ENCODE results near the gene AICDA. TPM values are rescaled to one million over a fixed set of nuclear protein-coding genes. Genes with fewer than 3 reads are reported as not detected.

The AICDA gene
- total RNA-seq, 2 experiments from 2014 or later: not detected

GRCh38 chr12:8554451-8555195 is 58.0 kb downstream of the AICDA start:
- POLR2A ChIA-PET: no interaction called here
- no peaks in the 10 kb centered on the region for H3K36me3 Mint-ChIP-seq (ENCODE audit: low read depth)
- DNase-seq (no peak), ATAC-seq (no peak)
- H3K4me3 Mint-ChIP-seq: no peak overlapping the region
- CTCF ChIA-PET: interaction anchor here (0.7 to 4.0 kb wide), 2 partner anchors 10 to 25 kb away, joined by 3 to 24 read pairs; no protein-coding TSS in a partner anchor
- peaks cover 3% of the 10 kb centered on the region for H3K27me3 Mint-ChIP-seq
- H3K27ac Mint-ChIP-seq: no peak overlapping the region
- intact Hi-C loops (cut with DNase I, micrococcal nuclease): no loop called here
- H3K9me3 Mint-ChIP-seq (ENCODE audit: low read depth): no peaks in the 10 kb centered on the region
- peaks cover 3% of the 10 kb centered on the region for H3K4me1 Mint-ChIP-seq

- ATAC-seq (no peak), DNase-seq (no peak)
- Mint-ChIP-seq H3K36me3 (ENCODE audit: low read depth) (no peaks in the 10 kb centered on the region), H3K4me1 (peaks cover 3% of the 10 kb centered on the region), H3K27ac (no peak overlapping the region), H3K9me3 (ENCODE audit: low read depth) (no peaks in the 10 kb centered on the region), H3K27me3 (peaks cover 3% of the 10 kb centered on the region), H3K4me3 (no peak overlapping the region)
- ChIA-PET POLR2A (no interaction called here), CTCF (interaction anchor here (2.7 kb wide), 1 partner anchor 10 kb away, joined by 10 read pairs; no protein-coding TSS in a partner anchor)
- intact Hi-C loops (cut with DNase I, micrococcal nuclease): no loop called here
These were observed 59.5 kb downstream of the AICDA start for GRCh38 chr12:8553088-8553627.

Other genes starting within 250 kb of the AICDA start
- gene CLEC6A, start 156.9 kb downstream of the AICDA start, total RNA-seq: not detected
- gene CLEC4D, start 99.4 kb downstream of the AICDA start, total RNA-seq: not detected
- gene CLEC4E, start 72.0 kb downstream of the AICDA start, total RNA-seq: not detected
- gene MFAP5, start 50.0 kb upstream of the AICDA start, total RNA-seq: not detected
- 1 to 10 TPM; 5.2 to 5.3 TPM for gene RIMKLB, start 85.1 kb upstream of the AICDA start, total RNA-seq
- gene A2ML1, start 209.8 kb upstream of the AICDA start, total RNA-seq: not detected